Activated naive CD8-positive, alpha-beta T cell treated with anti-CD3 and anti-CD28 coated beads for 36 hours (primary cell): ENCODE data around the gene ATAD3A. TPM values are rescaled to one million over a fixed set of nuclear protein-coding genes. Genes with fewer than 3 reads are reported as not detected.
"Not testable (repeated sequence)": the region's sequence is repeated elsewhere in the genome, so short reads cannot be mapped to it uniquely, and the experiment has no call there.

Experiments used
- DNase-seq: peaks from one replicate; pipeline ENCODE4 v3.0.0; 2021
- H3K27ac Mint-ChIP-seq: one replicate; pipeline ENCODE4 v1.8.0; 2022; ENCODE audit warnings: mild to moderate bottlenecking, moderate library complexity, mixed read lengths
- H3K27me3 Mint-ChIP-seq: one replicate; pipeline ENCODE4 v1.8.0; 2022; ENCODE audit warnings: mild to moderate bottlenecking, mixed read lengths
- H3K36me3 Mint-ChIP-seq: one replicate; pipeline ENCODE4 v1.8.0; 2021; ENCODE audit warnings: mild to moderate bottlenecking, mixed read lengths
- H3K4me1 Mint-ChIP-seq: one replicate; pipeline ENCODE4 v1.8.0; 2021; ENCODE audit warnings: mixed read lengths
- H3K4me3 Mint-ChIP-seq: one replicate; pipeline ENCODE4 v1.8.0; 2022; ENCODE audit warnings: mild to moderate bottlenecking, moderate library complexity, mixed read lengths
- H3K9me3 Mint-ChIP-seq: one replicate; pipeline ENCODE4 v1.8.0; 2022; ENCODE audit warnings: mixed read lengths
- total RNA-seq, 2 experiments: library from RNA; stranded (reverse); gene quantifications; one replicate each; pipeline ENCODE4 v1.2.3, GENCODE V29; 2021

ATAD3A gene
- total RNA-seq, 2 experiments from 2014 or later: 87.9 to 89.2 TPM

GRCh38 chr1:1527092-1527816 lies 15.3 kb downstream of the ATAD3A start:
- peaks cover 31% of the 10 kb centered on the region for H3K36me3 Mint-ChIP-seq
- no peak for DNase-seq
- peaks cover 7% of the 10 kb centered on the region for H3K9me3 Mint-ChIP-seq
- H3K27me3 Mint-ChIP-seq: no peaks in the 10 kb centered on the region
- H3K27ac Mint-ChIP-seq: no peak overlapping the region
- H3K4me1 Mint-ChIP-seq: no peaks in the 10 kb centered on the region
- H3K4me3 Mint-ChIP-seq: no peak overlapping the region

GRCh38 chr1:1528301-1529267 lies 16.6 kb downstream of the ATAD3A start:
- Mint-ChIP-seq H3K27ac (no peak overlapping the region), H3K9me3 (peaks cover 7% of the 10 kb centered on the region), H3K4me1 (no peaks in the 10 kb centered on the region), H3K4me3 (no peak overlapping the region), H3K36me3 (peaks cover 37% of the 10 kb centered on the region), H3K27me3 (no peaks in the 10 kb centered on the region)
- DNase-seq: no peak

GRCh38 chr1:1529321-1529720 lies 17.4 kb downstream of the ATAD3A start:
- peaks cover 37% of the 10 kb centered on the region for H3K36me3 Mint-ChIP-seq
- no peak overlapping the region for H3K4me3 Mint-ChIP-seq
- H3K9me3 Mint-ChIP-seq: peaks cover 7% of the 10 kb centered on the region
- no peaks in the 10 kb centered on the region for H3K4me1 Mint-ChIP-seq
- H3K27me3 Mint-ChIP-seq: no peaks in the 10 kb centered on the region
- DNase-seq: no peak
- H3K27ac Mint-ChIP-seq: no peak overlapping the region

- H3K27me3 Mint-ChIP-seq: no peaks in the 10 kb centered on the region
- peaks cover 7% of the 10 kb centered on the region for H3K9me3 Mint-ChIP-seq
- no peak for DNase-seq
- H3K4me3 Mint-ChIP-seq: no peak overlapping the region
- no peak overlapping the region for H3K27ac Mint-ChIP-seq
- H3K4me1 Mint-ChIP-seq: no peaks in the 10 kb centered on the region
- H3K36me3 Mint-ChIP-seq: peaks cover 37% of the 10 kb centered on the region
These were observed 18.0 kb downstream of the ATAD3A start for GRCh38 chr1:1529936-1530335.

GRCh38 chr1:1531947-1532346 lies 20.0 kb downstream of the ATAD3A start:
- peaks cover 37% of the 10 kb centered on the region for H3K36me3 Mint-ChIP-seq
- peaks cover 7% of the 10 kb centered on the region for H3K9me3 Mint-ChIP-seq
- no peak overlapping the region for H3K4me3 Mint-ChIP-seq
- no peaks in the 10 kb centered on the region for H3K4me1 Mint-ChIP-seq
- H3K27ac Mint-ChIP-seq: no peak overlapping the region
- H3K27me3 Mint-ChIP-seq: no peaks in the 10 kb centered on the region
- DNase-seq: no peak

GRCh38 chr1:1533176-1533893 lies 21.4 kb downstream of the ATAD3A start:
- H3K9me3 Mint-ChIP-seq, H3K27me3 Mint-ChIP-seq, H3K27ac Mint-ChIP-seq, H3K4me1 Mint-ChIP-seq, DNase-seq, H3K4me3 Mint-ChIP-seq: not testable (repeated sequence)
- peaks cover 37% of the 10 kb centered on the region for H3K36me3 Mint-ChIP-seq

GRCh38 chr1:1533894-1534291 lies 21.9 kb downstream of the ATAD3A start:
- H3K27ac Mint-ChIP-seq, H3K4me1 Mint-ChIP-seq, H3K27me3 Mint-ChIP-seq, H3K9me3 Mint-ChIP-seq, DNase-seq, H3K4me3 Mint-ChIP-seq: not testable (repeated sequence)
- peaks cover 34% of the 10 kb centered on the region for H3K36me3 Mint-ChIP-seq

- Mint-ChIP-seq H3K36me3 (peaks cover 29% of the 10 kb centered on the region), H3K27me3 (no peaks in the 10 kb centered on the region), H3K4me1 (peaks cover 1% of the 10 kb centered on the region), H3K9me3 (peaks cover 7% of the 10 kb centered on the region), H3K27ac (no peak overlapping the region), H3K4me3 (no peak overlapping the region)
- no peak for DNase-seq
These were observed 22.6 kb downstream of the ATAD3A start for GRCh38 chr1:1534401-1535154.

GRCh38 chr1:1535201-1536018 lies 23.4 kb downstream of the ATAD3A start:
- Mint-ChIP-seq H3K4me3 (no peak overlapping the region), H3K36me3 (peaks cover 20% of the 10 kb centered on the region), H3K4me1 (peaks cover 1% of the 10 kb centered on the region), H3K9me3 (peaks cover 7% of the 10 kb centered on the region), H3K27me3 (no peaks in the 10 kb centered on the region), H3K27ac (no peak overlapping the region)
- DNase-seq: no peak

GRCh38 chr1:1536019-1536937 lies 24.3 kb downstream of the ATAD3A start:
- no peak for DNase-seq
- Mint-ChIP-seq H3K9me3 (peaks cover 5% of the 10 kb centered on the region), H3K36me3 (peaks cover 14% of the 10 kb centered on the region), H3K4me1 (peaks cover 1% of the 10 kb centered on the region), H3K27ac (no peak overlapping the region), H3K4me3 (no peak overlapping the region), H3K27me3 (no peaks in the 10 kb centered on the region)

GRCh38 chr1:1536938-1537546 lies 25.1 kb downstream of the ATAD3A start:
- Mint-ChIP-seq H3K27ac (no peak overlapping the region), H3K36me3 (peaks cover 12% of the 10 kb centered on the region), H3K27me3 (no peaks in the 10 kb centered on the region), H3K4me3 (no peak overlapping the region), H3K9me3 (peaks cover 1% of the 10 kb centered on the region), H3K4me1 (peaks cover 1% of the 10 kb centered on the region)
- DNase-seq: no peak

GRCh38 chr1:1537626-1538250 lies 25.8 kb downstream of the ATAD3A start:
- Mint-ChIP-seq H3K9me3 (no peaks in the 10 kb centered on the region), H3K27me3 (no peaks in the 10 kb centered on the region), H3K4me1 (peaks cover 1% of the 10 kb centered on the region), H3K27ac (no peak overlapping the region), H3K4me3 (no peak overlapping the region), H3K36me3 (peaks cover 5% of the 10 kb centered on the region)
- DNase-seq: no peak
